GM12892 (cell line): ENCODE results near the gene FAM161A.
"Not testable (repeated sequence)": the region's sequence is repeated elsewhere in the genome, so short reads cannot be mapped to it uniquely, and the experiment has no call there.

Experiments
- DNase-seq: peaks from one replicate; pipeline ENCODE4 v3.0.0; 2011; ENCODE audit not compliant: insufficient read length
- FAIRE-seq: peaks from 2 replicates; lab custom pipeline; 2011; peaks lifted over from hg19 to GRCh38; lab: Jason Lieb, UNC
- POLR2A ChIP-seq: IDR thresholded peaks from 2 replicates; pipeline ENCODE4 v1.6.1; 2011; ENCODE audit warnings: low read depth, low read length, control low read depth
- POLR2AphosphoS5 ChIP-seq: IDR thresholded peaks from 2 replicates; pipeline ENCODE4 v1.6.1; 2011; ENCODE audit warnings: low read depth, low read length, control low read depth
- TAF1 ChIP-seq: IDR thresholded peaks from 2 replicates; pipeline ENCODE4 v1.6.1; 2011; ENCODE audit warnings: low read depth, mild to moderate bottlenecking, control low read depth, low read length, borderline replicate concordance

Gene FAM161A

GRCh38 chr2:61816480-61817355, 37.1 kb downstream of the FAM161A start:
- no peak for DNase-seq
- TF ChIP-seq TAF1 (no peak), POLR2A (no peak), POLR2AphosphoS5 (no peak)
- FAIRE-seq: no peak

- TF ChIP-seq TAF1 (no peak), POLR2A (no peak), POLR2AphosphoS5 (no peak)
- FAIRE-seq (no peak), DNase-seq (no peak)
Measured at GRCh38 chr2:61814539-61815160, 39.2 kb downstream of the FAM161A start.

- not testable (repeated sequence) for FAIRE-seq, DNase-seq
Measured at GRCh38 chr2:61813314-61813713, 40.5 kb downstream of the FAM161A start.

GRCh38 chr2:61811821-61812220, 42.0 kb downstream of the FAM161A start:
- TF ChIP-seq TAF1 (no peak), POLR2AphosphoS5 (no peak), POLR2A (no peak)
- DNase-seq (no peak), FAIRE-seq (no peak)

GRCh38 chr2:61810203-61810602, 43.7 kb downstream of the FAM161A start:
- not testable (repeated sequence) for DNase-seq, FAIRE-seq

- FAIRE-seq, DNase-seq: not testable (repeated sequence)
Measured at GRCh38 chr2:61808693-61809092, 45.2 kb downstream of the FAM161A start.

GRCh38 chr2:61807036-61807757, 46.7 kb downstream of the FAM161A start:
- FAIRE-seq (peak; percentile 30), DNase-seq (no peak)
- TF ChIP-seq POLR2A: no peak
- no peak for TF ChIP-seq TAF1
- no peak for TF ChIP-seq POLR2AphosphoS5

- FAIRE-seq (no peak), DNase-seq (no peak)
- TF ChIP-seq TAF1 (no peak), POLR2AphosphoS5 (no peak), POLR2A (no peak)
Measured at GRCh38 chr2:61802548-61802947, 51.3 kb downstream of the FAM161A start.

- no peak for FAIRE-seq
- no peak for DNase-seq
- TF ChIP-seq POLR2A (no peak), POLR2AphosphoS5 (no peak), TAF1 (no peak)
Measured at GRCh38 chr2:61799099-61799498, 54.8 kb downstream of the FAM161A start.

- not testable (repeated sequence) for DNase-seq, FAIRE-seq
Measured at GRCh38 chr2:61797446-61797845, 56.4 kb downstream of the FAM161A start.

GRCh38 chr2:61795408-61795807, 58.5 kb downstream of the FAM161A start:
- DNase-seq: no peak
- TF ChIP-seq POLR2AphosphoS5 (no peak), POLR2A (no peak), TAF1 (no peak)
- no peak for FAIRE-seq

- FAIRE-seq: peak; percentile 42
- TF ChIP-seq POLR2A: no peak
- no peak for TF ChIP-seq POLR2AphosphoS5
- TF ChIP-seq TAF1: no peak
Measured at GRCh38 chr2:61793389-61793836, 60.4 kb downstream of the FAM161A start.

More at GRCh38 chr2:61793389-61793836, 60.4 kb downstream of the FAM161A start:
- peak; percentile 68 for DNase-seq
